Gastrocnemius medialis (tissue), 4 donors: ENCODE data around the gene KCNK16. TPM values are rescaled to one million over a fixed set of nuclear protein-coding genes. Genes with fewer than 3 reads are reported as not detected.
A peak's percentile ranks its signal among the peaks of the same experiment; 100 is the strongest.

ENCODE experiments used
- ATAC-seq, 2 donors: fragments of 150-250 bp; one replicate each; pipeline ENCODE4 v1.9.1; 2016
- DNase-seq, 2 donors: peaks; one replicate each; pipeline ENCODE4 v3.0.0-alpha.2; 2019
- H3K27ac ChIP-seq, 4 donors: fragments of 200-600 bp; sonication (generic); 1 replicate in 1 of 4; 2 replicates in 3 of 4; pipeline ENCODE4 v1.5.1; 2016 to 2018; ENCODE audit warnings: mild to moderate bottlenecking in 2 of 4, moderate library complexity in 1 of 4
- H3K27me3 ChIP-seq, 3 donors: fragments of 200-600 bp; sonication (generic) in 2 of 3; 1 replicate in 1 of 3; 2 replicates in 2 of 3; pipeline versions ENCODE4 v1.5.1 to v1.6.0; 2016 to 2019; ENCODE audit warnings: mild to moderate bottlenecking in 1 of 3, moderate library complexity in 1 of 3
- H3K36me3 ChIP-seq, 2 donors: fragments of 200-600 bp; sonication (generic) in 1 of 2; one replicate each; pipeline ENCODE4 v1.5.1; 2017 to 2018
- H3K4me1 ChIP-seq, 2 donors: fragments of 200-600 bp; sonication (generic) in 1 of 2; one replicate each; pipeline ENCODE4 v1.5.1; 2016 to 2017; ENCODE audit warnings: mild to moderate bottlenecking in 2 of 2
- H3K4me3 ChIP-seq, 4 donors: fragments of 200-600 bp; sonication (generic) in 3 of 4; 1 replicate in 1 of 4; 2 replicates in 3 of 4; pipeline ENCODE4 v1.5.1; 2016 to 2019; ENCODE audit warnings: mild to moderate bottlenecking in 2 of 4
- H3K9me3 ChIP-seq, 3 donors: fragments of 200-600 bp; sonication (generic) in 2 of 3; 1 replicate in 1 of 3; 2 replicates in 2 of 3; pipeline ENCODE4 v1.5.1; 2016 to 2019
- CTCF ChIP-seq, 5 experiments: fragments of 450-650 bp in 3 of 5; fragments of 200-600 bp in 2 of 5; sonication (generic) in 2 of 5; IDR thresholded peaks in 4 of 5; conservative IDR thresholded peaks in 1 of 5; 1 replicate in 4 of 5; 2 replicates in 1 of 5; pipeline ENCODE4 v1.5.1; 2016 to 2019; ENCODE audit warnings: antibody characterized with exemption in 5 of 5, mild to moderate bottlenecking in 3 of 5, moderate library complexity in 3 of 5
- POLR2A ChIP-seq, 2 donors: fragments of 450-650 bp; IDR thresholded peaks; one replicate each; pipeline ENCODE4 v1.6.1; 2017; ENCODE audit warnings: antibody characterized with exemption in 2 of 2, mild to moderate bottlenecking in 2 of 2, moderate library complexity in 2 of 2
- in situ Hi-C, 4 donors: fragments of 200-750 bp; cut with MboI; loops; one replicate each; pipeline versions ENCODE4 v1.15.0 to v1.8.0; 2017; ENCODE audit warnings: low sequenced_read_pairs in 4 of 4
- intact Hi-C: fragments of 100-400 bp; cut with DNase I; formaldehyde crosslinking; loops from one replicate; pipeline ENCODE4 v1.15.1; 2023; ENCODE audit warnings: low total_unique reads
- total RNA-seq, 4 donors: library from RNA; depleted of rRNA; stranded (reverse); fragments of >200 nt; gene quantifications; one replicate each; pipeline versions ENCODE4 v1.1.0 to v1.2.3, GENCODE V29; 2016

Gene KCNK16
- total RNA-seq, 4 donors from 2014 or later: not detected

GRCh38 chr6:39282774-39283173, 39.7 kb downstream of the KCNK16 start:
- in situ Hi-C loops: no loop called here
- Histone ChIP-seq H3K27me3 (no peaks in the 10 kb centered on the region), H3K4me1 (no peaks in the 10 kb centered on the region), H3K4me3 (no peak overlapping the region), H3K36me3 (no peaks in the 10 kb centered on the region), H3K9me3 (no peaks in the 10 kb centered on the region), H3K27ac (no peak overlapping the region)
- TF ChIP-seq POLR2A (IDR thresholded peaks at IDR 0.05) (no peak), CTCF (IDR thresholded peaks at IDR 0.05 in 4 of 5, conservative IDR thresholded peaks at IDR 0.05 in 1 of 5) (no peak)
- DNase-seq (no peak), ATAC-seq (no peak)
- intact Hi-C loops: no loop called here

- no peak for DNase-seq
- intact Hi-C loops (no loop called here), in situ Hi-C loops (no loop called here)
Measured at GRCh38 chr6:39281312-39281980, 41.1 kb downstream of the KCNK16 start.

GRCh38 chr6:39280247-39280731, 42.2 kb downstream of the KCNK16 start:
- peak in 1 of 2 donors; percentile 58 for DNase-seq
- ATAC-seq: peak in 1 of 2 donors; percentile 55
- Histone ChIP-seq H3K4me1 (no peaks in the 10 kb centered on the region), H3K36me3 (no peaks in the 10 kb centered on the region), H3K27me3 (no peaks in the 10 kb centered on the region), H3K27ac (no peak overlapping the region), H3K4me3 (no peak overlapping the region), H3K9me3 (no peaks in the 10 kb centered on the region)
- in situ Hi-C loops (no loop called here), intact Hi-C loops (no loop called here)
- TF ChIP-seq CTCF (IDR thresholded peaks at IDR 0.05 in 4 of 5, conservative IDR thresholded peaks at IDR 0.05 in 1 of 5): no peak
- no peak for TF ChIP-seq POLR2A (IDR thresholded peaks at IDR 0.05)

More at GRCh38 chr6:39281312-39281980, 41.1 kb downstream of the KCNK16 start:
- Histone ChIP-seq H3K9me3 (no peaks in the 10 kb centered on the region), H3K27me3 (no peaks in the 10 kb centered on the region), H3K27ac (no peak overlapping the region), H3K4me1 (no peaks in the 10 kb centered on the region), H3K4me3 (no peak overlapping the region), H3K36me3 (no peaks in the 10 kb centered on the region)
- ATAC-seq: no peak
- TF ChIP-seq POLR2A (IDR thresholded peaks at IDR 0.05) (no peak), CTCF (IDR thresholded peaks at IDR 0.05 in 4 of 5, conservative IDR thresholded peaks at IDR 0.05 in 1 of 5) (no peak)

- no peaks in the 10 kb centered on the region for H3K9me3 ChIP-seq
- no peak overlapping the region for H3K4me3 ChIP-seq
- no peak for ATAC-seq
- in situ Hi-C loops: no loop called here
- H3K4me1 ChIP-seq: no peaks in the 10 kb centered on the region
- TF ChIP-seq POLR2A (IDR thresholded peaks at IDR 0.05) (no peak), CTCF (IDR thresholded peaks at IDR 0.05 in 4 of 5, conservative IDR thresholded peaks at IDR 0.05 in 1 of 5) (no peak)
- no peak for DNase-seq
- no peaks in the 10 kb centered on the region for H3K36me3 ChIP-seq
- H3K27me3 ChIP-seq: no peaks in the 10 kb centered on the region
- H3K27ac ChIP-seq: no peak overlapping the region
- intact Hi-C loops: no loop called here
Measured at GRCh38 chr6:39279539-39279938, 43.0 kb downstream of the KCNK16 start.
